GM18907 (cell line): ENCODE data around the gene SAMD5.

Experiments used
- ATAC-seq: cut with Tn5 transposase; IDR thresholded peaks from one replicate; pipeline ENCODE4 v1.9.1; 2021; ENCODE audit warnings: mild to moderate bottlenecking, moderate library complexity; ENCODE audit not compliant: unreplicated experiment

SAMD5 gene

GRCh38 chr6:147508042-147508865, at the start of gene SAMD5:
Gene SAMD5 (plus strand): TSS chr6:147508690. CDS start chr6:147508929, 239 bp downstream.
- ATAC-seq, result peak; percentile 69

DNA sequence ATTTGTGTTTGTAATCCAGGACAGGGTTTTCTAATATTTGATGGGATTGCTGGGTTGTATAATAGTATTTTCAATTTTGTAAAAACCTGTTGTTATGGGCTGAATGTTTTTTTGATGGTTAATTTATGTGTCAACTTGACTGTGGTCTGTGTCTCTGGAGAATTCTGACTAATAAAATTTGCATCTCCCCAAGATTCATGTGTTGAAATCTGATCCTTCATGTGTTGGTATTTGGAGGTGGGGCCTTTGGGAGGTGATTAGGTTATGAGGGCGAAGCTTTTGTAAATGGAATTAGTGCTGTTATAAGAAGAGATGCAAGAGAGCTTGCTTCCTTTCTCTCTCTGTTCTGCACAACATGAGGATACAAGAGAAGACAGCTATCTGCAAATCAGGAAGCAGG, 48.7 kb upstream of the SAMD5 start:
- ATAC-seq, result no peak

DNA sequence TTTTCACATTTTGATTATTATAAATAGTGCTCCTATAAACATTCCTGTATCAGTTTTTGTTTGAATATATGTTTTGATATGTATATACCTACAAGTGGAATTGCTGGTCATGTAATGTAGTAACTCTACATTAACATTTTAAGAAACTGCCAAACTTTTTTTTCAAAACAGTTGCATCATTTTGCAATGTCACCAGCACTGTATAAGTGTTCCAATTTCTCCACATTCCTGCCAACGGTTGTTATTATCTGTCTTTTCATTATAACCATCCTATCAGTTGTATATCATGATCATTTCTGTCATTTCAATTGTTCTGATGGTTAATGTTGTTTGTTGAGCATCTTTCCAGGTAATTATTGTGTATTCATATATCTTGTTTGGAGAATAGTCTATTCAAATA, 44.8 kb upstream of the SAMD5 start:
- no peak for ATAC-seq

DNA sequence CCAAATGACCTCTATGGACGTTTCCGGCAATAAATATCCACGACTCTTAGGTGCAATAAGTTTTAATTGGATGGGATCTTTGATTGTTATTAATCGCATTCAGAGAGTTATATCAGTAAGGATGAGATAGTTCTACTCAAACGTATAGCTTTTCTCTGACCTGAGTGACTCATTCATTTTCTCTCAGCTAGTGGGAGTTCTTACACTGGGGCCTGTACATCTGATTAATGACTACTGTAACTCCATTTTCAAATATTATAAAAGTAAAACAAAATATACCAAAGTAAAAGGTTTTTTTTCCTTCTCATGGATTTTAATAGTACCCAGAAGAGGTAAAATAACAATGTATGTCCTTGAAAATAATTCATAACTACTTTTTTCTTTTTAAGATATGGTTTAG, 41.1 kb upstream of the SAMD5 start:
- no peak for ATAC-seq

GRCh38 chr6:147467886-147468285, 40.6 kb upstream of the SAMD5 start:
- no peak for ATAC-seq

DNA sequence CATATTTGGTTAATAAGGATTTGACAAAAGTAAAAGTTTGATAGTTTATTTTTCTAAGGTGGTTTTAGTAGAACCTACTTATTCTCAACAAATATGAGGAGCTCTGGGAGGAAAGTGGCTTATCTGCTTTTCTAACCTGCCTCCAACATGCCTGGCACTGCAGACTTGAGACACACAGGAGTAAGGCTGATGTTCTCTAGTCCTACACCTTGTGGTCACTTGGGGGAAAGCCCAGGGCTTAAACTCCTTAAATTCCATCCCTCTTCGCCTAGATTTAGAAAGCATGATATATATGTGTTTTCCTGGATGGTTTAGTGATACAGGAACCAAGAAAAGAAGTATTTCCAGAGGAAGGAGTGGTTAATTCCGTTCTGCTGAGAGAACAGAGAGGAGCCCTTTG, 39.9 kb upstream of the SAMD5 start:
- no peak for ATAC-seq

- no peak for ATAC-seq
These were observed 28.6 kb upstream of the SAMD5 start for GRCh38 chr6:147479857-147480256.

DNA sequence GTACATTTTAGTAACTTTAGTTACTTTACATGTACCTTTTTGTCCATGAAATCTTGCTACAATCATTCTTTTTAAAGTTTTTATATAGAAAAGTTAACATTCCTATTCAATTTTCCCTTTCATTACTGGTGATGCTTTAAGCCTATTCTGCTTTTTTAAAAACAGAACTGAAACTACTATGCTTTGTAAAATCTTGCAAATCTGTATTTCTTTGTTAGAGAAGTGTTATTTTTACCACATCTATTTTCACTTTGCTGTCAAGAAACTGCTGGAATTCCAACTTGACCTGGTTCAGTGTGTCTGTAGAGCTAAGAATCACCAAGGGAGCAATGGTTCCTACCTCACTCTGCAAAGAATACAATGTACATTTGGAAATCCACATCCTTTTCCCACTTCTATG, 21.8 kb upstream of the SAMD5 start:
- ATAC-seq, result no peak

GRCh38 chr6:147497472-147497871, 11.0 kb upstream of the SAMD5 start:
- no peak for ATAC-seq

DNA sequence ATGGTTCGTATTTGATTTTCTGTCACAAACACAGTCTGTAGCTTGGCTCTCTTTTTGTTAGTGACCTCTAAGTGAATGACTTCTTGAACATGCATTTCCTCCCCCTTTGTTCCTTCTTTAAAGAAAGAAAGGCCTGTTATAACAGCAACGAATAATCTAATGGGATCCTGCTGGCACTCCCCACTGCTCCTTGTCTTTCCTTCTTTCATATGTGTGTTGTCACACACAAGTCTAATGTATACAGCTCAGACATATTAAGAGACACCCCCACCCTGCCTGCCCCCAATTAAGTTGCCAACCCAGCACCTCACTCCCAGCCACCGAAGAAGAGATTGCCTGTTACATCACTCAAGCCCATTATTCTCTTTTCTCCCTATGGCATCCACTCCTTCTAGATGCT, 4.9 kb upstream of the SAMD5 start:
- no peak for ATAC-seq

GRCh38 chr6:147504848-147505247, 3.6 kb upstream of the SAMD5 start:
- no peak for ATAC-seq

DNA sequence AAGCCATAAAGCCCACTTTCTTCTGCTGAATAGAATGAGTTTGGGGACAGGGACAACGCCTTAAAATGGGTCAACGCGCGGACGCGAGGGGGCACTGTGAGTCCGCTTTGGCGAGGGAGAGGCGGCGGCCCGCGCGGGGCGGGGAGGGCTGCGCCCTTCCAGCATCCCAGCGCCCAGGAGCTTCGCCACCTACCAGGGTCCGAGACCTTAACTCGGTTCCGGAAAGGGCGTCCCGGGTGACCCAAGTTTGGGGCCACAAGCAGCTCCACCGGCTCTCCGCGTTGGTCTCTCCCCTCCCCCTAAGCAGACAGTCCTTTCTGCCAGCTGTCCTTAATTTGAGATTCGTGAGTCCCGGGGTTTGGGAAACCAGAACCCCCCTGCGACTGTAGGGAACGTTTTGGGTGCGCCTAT, 1.8 kb upstream of the SAMD5 start:
- ATAC-seq, result peak; percentile 37

- ATAC-seq, result peak; percentile 2
These were observed 1.1 kb upstream of the SAMD5 start for GRCh38 chr6:147507162-147508041.

- peak; percentile 35 for ATAC-seq
These were observed 547 bp downstream of the SAMD5 start for GRCh38 chr6:147508866-147509608.

DNA sequence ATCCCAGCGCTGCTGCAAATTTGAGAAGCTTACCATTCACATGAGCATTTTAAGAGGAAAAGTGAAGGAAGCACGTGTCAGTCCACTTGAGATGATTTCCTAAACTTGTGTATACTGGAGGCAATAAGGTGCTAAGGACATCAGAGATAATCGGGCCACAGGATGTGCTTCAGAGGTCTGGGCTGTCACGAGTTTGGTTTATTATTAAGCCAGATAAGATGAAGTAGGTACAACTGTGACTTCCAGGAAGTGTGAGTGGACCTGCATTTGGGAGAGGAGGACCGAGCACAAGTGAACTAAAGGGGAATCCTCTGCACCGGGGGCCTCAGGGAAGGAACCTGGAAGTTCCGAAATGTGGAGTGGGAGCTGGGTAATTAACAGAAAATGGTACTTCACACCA, 1.4 kb downstream of the SAMD5 start:
- peak; percentile 69 for ATAC-seq

GRCh38 chr6:147510929-147511590, 2.6 kb downstream of the SAMD5 start:
- no peak for ATAC-seq

- ATAC-seq, result no peak
These were observed 6.3 kb downstream of the SAMD5 start for GRCh38 chr6:147514831-147515230.

GRCh38 chr6:147515327-147515726, 6.8 kb downstream of the SAMD5 start:
- ATAC-seq, result no peak

DNA sequence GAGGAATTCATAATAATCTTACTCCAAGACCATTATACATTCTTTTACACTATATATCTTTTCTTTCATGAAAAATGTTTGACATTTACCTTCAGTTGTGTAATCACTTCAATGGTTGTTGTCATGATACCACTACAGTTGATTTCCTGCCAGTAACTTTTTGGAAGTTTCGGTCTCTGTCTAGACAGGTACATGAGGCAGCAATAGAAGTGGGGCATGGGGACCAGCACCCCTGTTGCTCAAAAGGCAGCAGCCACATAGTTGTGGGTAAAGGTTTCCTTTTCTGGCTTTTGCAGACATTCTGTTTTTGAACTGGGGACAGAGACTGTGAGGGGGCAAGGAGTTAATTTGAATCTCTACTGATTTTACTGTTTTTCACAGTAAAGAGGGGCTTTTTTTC, 14.1 kb downstream of the SAMD5 start:
- ATAC-seq, result peak; percentile 74

DNA sequence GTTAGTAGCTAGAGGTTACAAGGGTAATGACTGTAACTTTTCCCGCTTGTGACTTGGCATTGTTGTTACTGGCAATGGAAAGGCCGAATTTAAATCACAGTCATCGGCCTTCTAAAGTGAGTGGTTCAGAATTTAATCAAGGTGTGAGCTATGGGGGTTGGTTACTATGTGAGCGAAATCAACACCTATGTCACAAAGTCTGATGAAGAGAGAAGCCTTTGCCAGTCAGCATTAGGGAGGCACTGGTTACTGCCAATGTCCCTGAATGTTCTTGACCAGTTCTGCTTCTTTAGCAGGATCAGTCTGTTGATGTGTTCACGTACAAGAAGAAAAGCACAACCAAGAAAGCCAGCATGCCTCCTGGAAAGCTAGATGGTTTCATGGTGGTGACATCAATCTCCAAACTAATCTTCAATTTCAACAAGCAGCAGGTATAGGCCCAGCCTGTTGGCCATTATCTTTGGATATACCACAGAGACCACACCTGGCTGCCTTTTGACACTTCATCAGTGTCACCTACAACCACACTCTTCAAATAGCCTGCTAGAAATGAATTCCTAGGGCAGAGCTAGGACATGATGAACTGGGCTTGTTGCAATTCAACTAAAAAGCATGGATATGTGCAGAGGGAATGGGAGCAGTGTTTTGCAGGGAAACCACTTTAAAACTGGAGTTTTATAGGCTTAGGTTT, 17.2 kb downstream of the SAMD5 start:
- no peak for ATAC-seq
